Cortex of kidney (tissue), 1 donor: ENCODE results near the gene RTP4.
"Not testable (repeated sequence)": the region's sequence is repeated elsewhere in the genome, so short reads cannot be mapped to it uniquely, and the experiment has no call there.

Source experiments
- DNase-seq: peaks from one replicate; lab custom pipeline; 2025; lab: John Stamatoyannopoulos, UW

RTP4 gene

GRCh38 chr3:187370051-187370450 is 1.9 kb downstream of the RTP4 start:
- DNase-seq = no peak

- no peak for DNase-seq
Observed at GRCh38 chr3:187375581-187375980, 7.4 kb downstream of the RTP4 start.

DNA sequence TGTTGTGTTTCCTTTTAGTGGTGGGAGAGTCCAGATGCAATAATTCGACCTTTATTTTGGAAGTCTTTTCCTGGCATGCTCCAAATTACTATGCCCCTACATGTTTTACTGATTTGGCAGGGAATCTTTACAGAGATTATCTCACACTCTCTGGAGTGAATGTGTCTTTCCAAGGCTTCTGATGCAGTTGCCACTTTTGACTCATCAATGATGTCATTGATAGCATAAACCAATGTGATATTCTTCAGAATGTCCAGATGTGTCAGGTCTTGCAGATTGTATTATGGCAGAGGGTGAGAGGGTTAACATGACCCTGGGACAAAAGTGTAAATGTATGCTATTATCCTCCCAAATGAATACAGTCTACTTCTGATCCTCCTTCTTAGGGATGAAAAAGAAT is 9.7 kb downstream of the RTP4 start:
- no peak for DNase-seq

DNA sequence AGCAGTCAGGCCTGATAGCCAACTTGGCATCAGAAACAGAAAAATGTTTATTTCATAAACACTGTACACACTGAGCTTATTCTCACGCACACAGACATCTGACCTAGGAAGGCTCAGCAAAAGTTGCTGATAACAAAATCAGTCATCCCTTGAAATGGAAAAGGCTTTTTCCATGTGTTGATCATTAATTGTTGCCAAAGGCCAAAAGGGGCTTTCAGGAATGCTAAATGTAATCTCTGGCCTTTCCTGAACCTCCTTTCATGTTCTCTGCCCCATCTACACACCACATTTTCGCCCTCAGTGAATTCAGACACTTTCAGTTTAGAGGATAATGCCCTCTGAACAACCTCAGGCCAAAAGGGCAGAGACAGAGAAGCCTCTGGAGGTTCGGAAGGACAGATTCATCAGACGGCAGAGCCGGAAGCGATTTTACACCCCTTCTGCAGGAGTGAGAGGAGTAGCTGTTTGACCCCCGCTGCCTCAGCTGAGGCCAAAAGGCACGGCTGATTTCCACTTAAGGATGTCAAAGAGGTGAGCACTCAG is 14.5 kb downstream of the RTP4 start:
- no peak for DNase-seq

DNA sequence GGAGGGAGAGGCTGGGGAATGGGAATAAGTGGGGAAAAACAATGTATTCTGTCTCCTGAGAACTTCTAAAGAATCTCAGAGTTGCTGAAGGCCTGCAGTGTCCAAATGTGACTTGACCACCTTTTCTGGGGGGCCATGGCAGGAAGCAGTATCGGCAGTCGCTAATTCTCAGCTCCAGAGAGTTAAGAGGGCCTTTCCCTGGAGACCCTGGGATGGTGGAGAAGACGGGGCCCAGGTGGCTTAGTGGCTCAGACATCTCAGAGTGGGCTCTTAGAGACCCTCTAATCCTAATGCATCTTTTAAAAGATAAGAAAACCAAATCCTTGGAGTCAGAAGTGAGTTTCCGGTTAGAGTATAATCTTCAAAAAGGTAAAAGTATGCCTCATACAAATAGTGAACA is 15.1 kb downstream of the RTP4 start:
- no peak for DNase-seq

DNA sequence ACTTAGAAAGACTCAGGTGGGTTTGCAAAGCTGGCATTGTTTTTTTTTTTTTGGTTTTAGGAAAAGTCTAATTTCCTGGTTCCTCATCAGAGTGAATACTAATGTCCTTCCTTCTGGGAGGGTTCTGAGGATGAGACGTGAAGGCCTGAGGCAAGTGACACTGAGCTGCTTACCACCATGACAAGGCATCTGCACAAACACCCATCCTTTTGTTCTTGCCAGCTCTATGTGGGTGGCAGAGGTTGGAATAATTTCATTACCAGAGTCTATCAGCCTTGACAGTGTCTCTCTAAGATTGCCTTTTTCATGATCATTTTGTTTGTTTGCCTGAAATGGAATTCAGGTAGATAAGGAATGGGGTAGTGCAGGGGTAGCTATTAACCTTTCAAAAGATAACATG is 17.1 kb downstream of the RTP4 start:
- DNase-seq = no peak

DNA sequence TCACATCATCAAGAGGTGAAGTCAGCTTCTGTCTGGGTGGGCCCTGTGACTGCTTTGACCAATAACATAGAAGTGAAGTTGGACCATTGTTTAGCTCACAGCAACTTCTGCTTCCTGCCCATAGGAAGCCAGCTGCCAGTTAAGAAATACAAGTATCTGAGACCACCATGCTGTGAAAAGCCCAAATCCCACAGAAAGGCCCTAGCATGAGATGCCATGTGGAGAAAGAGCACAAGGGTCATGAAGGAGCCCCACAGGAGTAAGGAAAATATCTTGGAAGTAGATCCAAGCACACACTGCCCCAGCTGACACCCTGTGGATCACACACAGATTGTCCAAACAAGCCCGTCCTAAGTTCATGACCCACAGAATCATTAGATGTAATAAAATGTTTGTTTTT is 28.5 kb downstream of the RTP4 start:
- DNase-seq = no peak

DNA sequence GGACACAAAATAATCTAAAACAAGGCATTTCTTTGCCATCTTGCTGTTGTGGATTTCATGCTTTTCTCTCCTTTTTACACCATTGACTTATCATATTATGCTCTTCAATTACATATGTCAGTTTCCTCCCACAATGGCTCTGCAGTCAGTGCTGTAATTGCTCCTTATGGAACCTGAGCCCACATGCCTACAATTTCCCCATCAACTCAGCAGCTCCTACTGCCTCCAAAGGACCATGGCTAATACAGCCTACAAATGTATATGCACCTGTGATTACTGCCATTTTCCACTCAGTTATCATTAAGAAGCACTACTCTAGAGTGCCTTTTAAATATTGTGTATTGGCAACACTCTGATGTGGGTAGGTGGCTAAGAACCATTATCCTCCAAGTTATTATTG is 30.8 kb downstream of the RTP4 start:
- DNase-seq = no peak

DNA sequence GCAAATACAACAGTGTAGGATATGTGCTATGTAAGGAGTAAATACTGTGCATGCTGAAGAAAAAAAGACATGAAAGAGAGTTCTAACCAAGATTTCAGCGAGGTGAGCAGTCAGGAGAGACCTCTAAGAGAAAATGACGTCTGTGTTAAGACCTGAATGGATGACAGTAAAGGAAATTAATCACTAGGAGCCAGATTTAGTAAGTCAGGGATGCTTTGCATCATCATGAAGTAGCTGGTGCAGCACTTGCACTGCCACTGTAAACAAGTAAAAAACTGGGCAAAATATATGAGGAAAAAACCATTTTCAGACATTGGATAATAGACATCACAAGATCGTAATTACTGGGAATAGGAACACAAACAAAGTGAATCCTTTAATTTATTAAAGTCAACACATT is 32.6 kb downstream of the RTP4 start:
- no peak for DNase-seq

DNA sequence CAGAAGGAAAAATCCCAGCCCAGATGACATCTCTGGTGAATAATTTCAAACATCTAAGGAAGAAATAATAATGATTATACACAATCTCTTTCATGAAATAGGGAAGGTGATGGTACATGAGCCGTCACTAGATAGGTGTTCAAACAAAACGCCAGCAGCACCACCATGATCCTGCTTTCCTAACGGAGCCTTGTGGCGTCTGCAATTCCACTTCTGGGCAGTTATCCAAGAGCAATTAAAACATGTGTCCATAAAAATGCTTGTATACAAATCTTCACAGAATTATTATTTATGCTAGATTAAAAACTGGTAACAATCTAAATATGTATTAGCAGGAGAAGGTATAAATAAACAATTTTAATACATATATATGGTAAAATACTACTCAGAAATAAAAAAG is 33.7 kb downstream of the RTP4 start:
- DNase-seq = no peak

GRCh38 chr3:187403768-187404288 is 35.6 kb downstream of the RTP4 start:
- DNase-seq = no peak

- no peak for DNase-seq
Observed at GRCh38 chr3:187406927-187407326, 38.7 kb downstream of the RTP4 start.

DNA sequence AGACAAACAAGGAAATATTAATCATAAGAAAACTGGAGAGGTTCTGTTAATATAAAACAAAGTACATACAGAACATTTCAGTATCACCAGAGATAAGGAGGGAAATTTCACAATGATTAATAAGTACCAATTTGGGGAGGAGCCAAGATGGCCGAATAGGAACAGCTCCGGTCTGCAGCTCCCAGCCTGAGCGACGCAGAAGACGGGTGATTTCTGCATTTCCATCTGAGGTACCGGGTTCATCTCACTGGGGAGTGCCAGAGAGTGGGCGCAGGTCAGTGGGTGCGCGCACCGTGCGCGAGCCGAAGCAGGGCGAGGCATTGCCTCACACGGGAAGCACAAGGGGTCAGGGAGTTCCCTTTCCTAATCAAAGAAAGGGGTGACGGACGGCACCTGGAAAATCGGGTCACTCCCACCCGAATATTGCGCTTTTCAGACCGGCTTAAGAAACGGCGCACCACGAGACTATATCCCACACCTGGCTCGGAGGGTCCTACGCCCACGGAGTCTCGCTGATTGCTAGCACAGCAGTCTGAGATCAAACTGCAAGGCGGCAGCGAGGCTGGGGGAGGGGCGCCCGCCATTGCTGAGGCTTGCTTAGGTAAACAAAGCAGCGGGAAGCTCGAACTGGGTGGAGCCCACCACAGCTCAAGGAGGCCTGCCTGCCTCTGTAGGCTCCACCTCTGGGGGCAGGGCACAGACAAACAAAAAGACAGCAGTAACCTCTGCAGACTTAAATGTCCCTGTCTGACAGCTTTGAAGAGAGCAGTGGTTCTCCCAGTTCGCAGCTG is 44.0 kb downstream of the RTP4 start:
- DNase-seq = not testable (repeated sequence)
